Measurements from ENCODE around the gene STARD3.

GRCh38 chr17:39612935-39613464 is 23.9 kb upstream of the STARD3 start:
- TF ChIP-seq CTCF (conservative IDR thresholded peaks at IDR 0.05) (no peak), ZFX (IDR thresholded peaks at IDR 0.05) (no peak)

Measured in C4-2B (cell line).